Activated T-helper 1 cell treated with anti-CD3 and anti-CD28 coated beads, Interleukin-12 subunit alpha, Interleukin-12 subunit beta, Interleukin-2, Interleukin-4 antibody, amounts not matched to agents 30 ng/mL and 10 ng/mL and 1 ng/mL, durations not matched to agents 14 hours and 24 hours and 36 hours (primary cell): Measurements from ENCODE around the gene KRT24. TPM values are rescaled to one million over a fixed set of nuclear protein-coding genes. Genes with fewer than 3 reads are reported as not detected.

Experiments
- DNase-seq: peaks from one replicate; pipeline ENCODE4 v3.0.0; 2021; ENCODE audit warnings: low spot score
- H3K27ac Mint-ChIP-seq: one replicate; pipeline ENCODE4 v1.8.0; 2021; ENCODE audit warnings: mild to moderate bottlenecking, mixed read lengths
- H3K27me3 Mint-ChIP-seq: one replicate; pipeline ENCODE4 v1.8.0; 2022; ENCODE audit warnings: mild to moderate bottlenecking, moderate library complexity, mixed read lengths; ENCODE audit not compliant: insufficient read depth
- H3K36me3 Mint-ChIP-seq: one replicate; pipeline ENCODE4 v1.8.0; 2021; ENCODE audit warnings: low read depth, mixed read lengths
- H3K4me1 Mint-ChIP-seq: one replicate; pipeline ENCODE4 v1.8.0; 2021; ENCODE audit warnings: low read depth, mixed read lengths
- H3K4me3 Mint-ChIP-seq: one replicate; pipeline ENCODE4 v1.8.0; 2021; ENCODE audit warnings: mild to moderate bottlenecking, moderate library complexity, mixed read lengths
- H3K9me3 Mint-ChIP-seq: one replicate; pipeline ENCODE4 v1.8.0; 2021; ENCODE audit warnings: mixed read lengths
- intact Hi-C: fragments of 100-400 bp; cut with micrococcal nuclease; formaldehyde crosslinking; loops from one replicate; pipeline ENCODE4 v1.15.1; 2024
- total RNA-seq: library from RNA; stranded (reverse); gene quantifications from 2 replicates; pipeline ENCODE4 v1.2.3, GENCODE V29; 2022

KRT24 gene
- total RNA-seq, 1 donor from 2014 or later, result not detected

- no peaks in the 10 kb centered on the region for H3K36me3 Mint-ChIP-seq
- intact Hi-C loops, result no loop called here
- H3K27me3 Mint-ChIP-seq, result peaks cover 41% of the 10 kb centered on the region
- DNase-seq, result no peak
- H3K4me1 Mint-ChIP-seq, result no peaks in the 10 kb centered on the region
- no peak overlapping the region for H3K4me3 Mint-ChIP-seq
- no peaks in the 10 kb centered on the region for H3K9me3 Mint-ChIP-seq
- H3K27ac Mint-ChIP-seq, result no peak overlapping the region
Observed at GRCh38 chr17:40680998-40681397, 22.6 kb downstream of the KRT24 start.

- DNase-seq, result no peak
- Mint-ChIP-seq H3K4me1 (no peaks in the 10 kb centered on the region), H3K27ac (no peak overlapping the region), H3K27me3 (peaks cover 41% of the 10 kb centered on the region), H3K9me3 (no peaks in the 10 kb centered on the region), H3K36me3 (no peaks in the 10 kb centered on the region), H3K4me3 (no peak overlapping the region)
- intact Hi-C loops, result no loop called here
Observed at GRCh38 chr17:40679523-40679907, 24.0 kb downstream of the KRT24 start.

- intact Hi-C loops, result no loop called here
- Mint-ChIP-seq H3K36me3 (no peaks in the 10 kb centered on the region), H3K4me3 (no peak overlapping the region), H3K9me3 (no peaks in the 10 kb centered on the region), H3K4me1 (no peaks in the 10 kb centered on the region), H3K27me3 (peaks cover 45% of the 10 kb centered on the region), H3K27ac (no peak overlapping the region)
- DNase-seq, result no peak
Observed at GRCh38 chr17:40678902-40679522, 24.5 kb downstream of the KRT24 start.

GRCh38 chr17:40675905-40676304, 27.6 kb downstream of the KRT24 start:
- no peak overlapping the region for H3K27ac Mint-ChIP-seq
- DNase-seq, result no peak
- H3K4me1 Mint-ChIP-seq, result no peaks in the 10 kb centered on the region
- no peaks in the 10 kb centered on the region for H3K36me3 Mint-ChIP-seq
- intact Hi-C loops, result no loop called here
- no peaks in the 10 kb centered on the region for H3K9me3 Mint-ChIP-seq
- peaks cover 44% of the 10 kb centered on the region for H3K27me3 Mint-ChIP-seq
- no peak overlapping the region for H3K4me3 Mint-ChIP-seq

GRCh38 chr17:40672654-40673053, 30.9 kb downstream of the KRT24 start:
- H3K27me3 Mint-ChIP-seq, result peaks cover 37% of the 10 kb centered on the region
- no peak for DNase-seq

GRCh38 chr17:40671282-40671681, 32.3 kb downstream of the KRT24 start:
- Mint-ChIP-seq H3K4me3 (no peak overlapping the region), H3K4me1 (no peaks in the 10 kb centered on the region), H3K9me3 (no peaks in the 10 kb centered on the region), H3K27me3 (peaks cover 27% of the 10 kb centered on the region), H3K27ac (no peak overlapping the region), H3K36me3 (no peaks in the 10 kb centered on the region)
- no peak for DNase-seq
- intact Hi-C loops, result no loop called here

More at GRCh38 chr17:40672654-40673053, 30.9 kb downstream of the KRT24 start:
- H3K27ac Mint-ChIP-seq, result no peak overlapping the region
- intact Hi-C loops, result no loop called here
- no peak overlapping the region for H3K4me3 Mint-ChIP-seq
- no peaks in the 10 kb centered on the region for H3K4me1 Mint-ChIP-seq
- H3K36me3 Mint-ChIP-seq, result no peaks in the 10 kb centered on the region
- no peaks in the 10 kb centered on the region for H3K9me3 Mint-ChIP-seq

GRCh38 chr17:40666331-40666730, 37.2 kb downstream of the KRT24 start:
- DNase-seq, result no peak
- H3K27me3 Mint-ChIP-seq, result peaks cover 37% of the 10 kb centered on the region
- H3K4me1 Mint-ChIP-seq, result peaks cover 7% of the 10 kb centered on the region
- no peak overlapping the region for H3K4me3 Mint-ChIP-seq
- H3K36me3 Mint-ChIP-seq, result peaks cover 3% of the 10 kb centered on the region
- no peaks in the 10 kb centered on the region for H3K9me3 Mint-ChIP-seq
- intact Hi-C loops, result no loop called here
- no peak overlapping the region for H3K27ac Mint-ChIP-seq

- Mint-ChIP-seq H3K36me3 (peaks cover 3% of the 10 kb centered on the region), H3K27ac (no peak within 1 kb of the TSS), H3K4me1 (peaks cover 12% of the 10 kb centered on the region), H3K4me3 (peak within 1 kb of the TSS; percentile 33), H3K27me3 (peaks cover 34% of the 10 kb centered on the region), H3K9me3 (peaks cover 2% of the 10 kb centered on the region)
- intact Hi-C loops, result loop anchor here (5.0 kb wide), 1 partner anchor 37 kb away; no protein-coding TSS in a partner anchor
- no peak for DNase-seq
Observed at GRCh38 chr17:40664582-40665333, 38.8 kb downstream of the KRT24 start, which contains the start of gene KRT222. KRT222 (minus strand) TSS chr17:40665177; CDS start chr17:40665099, 78 bp downstream.

GRCh38 chr17:40663252-40663651, 40.3 kb downstream of the KRT24 start:
- no peak for DNase-seq
- Mint-ChIP-seq H3K36me3 (peaks cover 3% of the 10 kb centered on the region), H3K9me3 (peaks cover 6% of the 10 kb centered on the region), H3K4me1 (peaks cover 16% of the 10 kb centered on the region), H3K27me3 (peaks cover 41% of the 10 kb centered on the region), H3K27ac (no peak overlapping the region), H3K4me3 (no peak overlapping the region)
- intact Hi-C loops, result loop anchor here (5.0 kb wide), 1 partner anchor 36 kb away; no protein-coding TSS in a partner anchor

- Mint-ChIP-seq H3K27me3 (peaks cover 50% of the 10 kb centered on the region), H3K4me3 (no peak overlapping the region), H3K9me3 (peaks cover 6% of the 10 kb centered on the region), H3K4me1 (peaks cover 11% of the 10 kb centered on the region), H3K27ac (no peak overlapping the region), H3K36me3 (peaks cover under 1% of the 10 kb centered on the region)
- intact Hi-C loops, result loop anchor here (5.0 kb wide), 1 partner anchor 33 kb away; no protein-coding TSS in a partner anchor
- DNase-seq, result no peak
Observed at GRCh38 chr17:40659911-40660310, 43.6 kb downstream of the KRT24 start.

- Mint-ChIP-seq H3K27me3 (peaks cover 44% of the 10 kb centered on the region), H3K4me1 (peaks cover 8% of the 10 kb centered on the region), H3K9me3 (peaks cover 6% of the 10 kb centered on the region), H3K36me3 (no peaks in the 10 kb centered on the region), H3K27ac (no peak overlapping the region), H3K4me3 (no peak overlapping the region)
- DNase-seq, result no peak
- intact Hi-C loops, result no loop called here
Observed at GRCh38 chr17:40658396-40658795, 45.2 kb downstream of the KRT24 start.

- no peaks in the 10 kb centered on the region for H3K36me3 Mint-ChIP-seq
- intact Hi-C loops, result no loop called here
Observed at GRCh38 chr17:40651939-40652338, 51.6 kb downstream of the KRT24 start.

GRCh38 chr17:40648384-40648968, 55.1 kb downstream of the KRT24 start:
- Mint-ChIP-seq H3K27me3 (peaks cover 2% of the 10 kb centered on the region), H3K4me1 (peaks cover 48% of the 10 kb centered on the region), H3K9me3 (no peaks in the 10 kb centered on the region), H3K27ac (peak overlapping the region; percentile 95), H3K4me3 (peak overlapping the region; percentile 89), H3K36me3 (peaks cover 16% of the 10 kb centered on the region)
- no peak for DNase-seq
- intact Hi-C loops, result loop anchor here (1.0 to 2.0 kb wide), 2 partner anchors 87 to 170 kb away; no protein-coding TSS in a partner anchor

More at GRCh38 chr17:40651939-40652338, 51.6 kb downstream of the KRT24 start:
- H3K9me3 Mint-ChIP-seq, result no peaks in the 10 kb centered on the region
- no peak overlapping the region for H3K27ac Mint-ChIP-seq
- peaks cover 15% of the 10 kb centered on the region for H3K4me1 Mint-ChIP-seq
- H3K27me3 Mint-ChIP-seq, result peaks cover 14% of the 10 kb centered on the region
- DNase-seq, result no peak
- H3K4me3 Mint-ChIP-seq, result no peak overlapping the region
